ENCODE data around the gene VWF.

DNA sequence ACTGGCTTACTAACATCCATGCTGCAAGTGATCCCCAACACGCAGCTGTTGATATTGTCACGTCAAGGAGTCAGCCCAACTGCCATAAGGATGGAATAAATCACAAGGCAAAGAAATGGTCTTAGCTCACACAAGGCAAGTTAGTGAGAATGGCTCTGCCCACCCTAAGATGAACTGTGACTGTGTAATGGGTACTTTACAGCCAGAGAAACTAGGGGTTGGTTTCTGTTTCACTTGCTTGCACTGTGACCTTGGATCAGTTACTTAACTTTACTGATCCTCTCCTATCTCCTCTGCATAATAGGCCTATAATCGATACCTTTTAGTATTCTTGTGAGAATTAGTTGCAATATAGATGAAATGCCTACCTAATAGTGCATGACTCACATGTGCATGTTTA lies 127.2 kb downstream of the VWF start:
- TF ChIP-seq POLR2A (IDR thresholded peaks at IDR 0.05; ENCODE audit: low read length) (no peak), GATA1 (IDR thresholded peaks at IDR 0.05; ENCODE audit: low read depth, low read length) (no peak)

Measured in erythroblast (primary cell).